HUES64 (cell line): ENCODE results near the gene CDC5L.

Source experiments
- H3K27ac ChIP-seq: 2 replicates; pipeline ENCODE4 v1.7.0; 2013; ENCODE audit warnings: low read depth, low read length, inconsistent platforms
- H3K27me3 ChIP-seq: 2 replicates; pipeline ENCODE4 v1.6.1; 2013; ENCODE audit warnings: mild to moderate bottlenecking, low read length; ENCODE audit not compliant: insufficient read depth
- H3K36me3 ChIP-seq: 2 replicates; pipeline ENCODE4 v1.6.1; 2013; ENCODE audit warnings: mild to moderate bottlenecking, low read length; ENCODE audit not compliant: insufficient read depth
- H3K4me1 ChIP-seq: 2 replicates; pipeline ENCODE4 v1.6.1; 2013; ENCODE audit warnings: mild to moderate bottlenecking, low read length, moderate library complexity; ENCODE audit not compliant: insufficient read depth
- H3K4me3 ChIP-seq: 2 replicates; pipeline ENCODE4 v1.5.1; 2013; ENCODE audit warnings: mild to moderate bottlenecking, low read length, moderate library complexity
- H3K9ac ChIP-seq: 2 replicates; pipeline ENCODE4 v1.6.1; 2013; ENCODE audit warnings: mild to moderate bottlenecking, low read depth, low read length
- H3K9me3 ChIP-seq: 2 replicates; pipeline ENCODE4 v1.6.1; 2013; ENCODE audit warnings: low read depth, low read length; ENCODE audit not compliant: insufficient read depth
- WGBS: fragments of 150-250, 120-280 bp; methylation state at CpG from one replicate; pipeline ENCODE4 v1.1.7; 2013; ENCODE audit warnings: missing lambda C conversion rate; 5-methylcytosine and 5-hydroxymethylcytosine counted together

Gene CDC5L

GRCh38 chr6:44415873-44416502 is 28.5 kb downstream of the CDC5L start:
- 95% methylated on average over 1 of the region's 1 CpG for WGBS
- Histone ChIP-seq H3K4me1 (no peaks in the 10 kb centered on the region; the same call in 1 of the 2 replicates), H3K27me3 (no peaks in the 10 kb centered on the region), H3K9me3 (no peaks in the 10 kb centered on the region), H3K36me3 (peaks cover 83% of the 10 kb centered on the region), H3K27ac (no peak overlapping the region), H3K4me3 (no peak overlapping the region), H3K9ac (no peak overlapping the region)

- no peaks in the 10 kb centered on the region for H3K27me3 ChIP-seq
These were observed 35.0 kb downstream of the CDC5L start for GRCh38 chr6:44422531-44422930.

DNA sequence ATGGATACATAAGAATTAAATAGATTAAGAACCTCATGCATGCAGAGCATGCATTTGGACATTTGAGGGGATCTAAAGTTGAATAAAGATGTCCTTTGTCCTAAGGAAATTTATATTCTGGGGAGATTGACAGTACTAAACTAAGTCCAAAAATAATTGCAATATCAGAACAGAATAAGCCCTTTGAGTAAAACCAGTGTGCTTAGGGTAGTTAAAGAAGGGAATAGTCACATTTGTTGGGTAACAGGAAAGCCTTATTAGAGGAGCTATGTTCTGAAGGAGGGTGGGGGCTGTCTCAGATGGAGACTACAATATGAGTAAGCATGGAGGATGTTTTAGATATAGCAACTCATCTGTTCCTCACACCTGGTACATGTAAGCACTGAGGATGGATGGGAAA is 35.8 kb downstream of the CDC5L start:
- Histone ChIP-seq H3K27me3 (no peaks in the 10 kb centered on the region), H3K4me3 (no peak overlapping the region), H3K9ac (no peak overlapping the region), H3K36me3 (peaks cover 93% of the 10 kb centered on the region), H3K27ac (no peak overlapping the region), H3K9me3 (no peaks in the 10 kb centered on the region), H3K4me1 (no peaks in the 10 kb centered on the region)

More at GRCh38 chr6:44422531-44422930, 35.0 kb downstream of the CDC5L start:
- WGBS = 93% methylated on average over 5 of the region's 5 CpGs
- H3K9ac ChIP-seq = no peak overlapping the region
- H3K36me3 ChIP-seq = peaks cover 88% of the 10 kb centered on the region
- H3K4me3 ChIP-seq = no peak overlapping the region
- no peaks in the 10 kb centered on the region for H3K4me1 ChIP-seq
- H3K27ac ChIP-seq = no peak overlapping the region
- no peaks in the 10 kb centered on the region for H3K9me3 ChIP-seq

DNA sequence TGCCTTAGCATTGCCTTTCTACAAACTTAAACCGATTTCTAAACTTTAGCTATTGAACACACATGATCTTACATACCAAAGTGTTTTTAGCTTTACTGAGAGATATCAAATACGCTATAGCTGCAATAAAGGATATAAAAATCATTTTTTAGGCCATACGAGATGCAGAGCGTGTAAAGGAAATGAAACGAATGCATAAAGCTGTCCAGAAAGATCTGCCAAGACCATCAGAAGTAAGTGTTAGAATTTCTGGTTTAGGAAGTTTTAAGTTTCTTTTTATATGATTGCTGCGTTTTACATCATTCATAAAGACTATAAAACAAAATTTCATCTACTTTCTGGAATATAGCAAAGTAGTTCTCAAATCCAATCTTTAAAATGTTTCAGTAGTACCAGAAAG is 38.4 kb downstream of the CDC5L start:
- no peaks in the 10 kb centered on the region for H3K9me3 ChIP-seq
- no peak overlapping the region for H3K27ac ChIP-seq
- WGBS = 99% methylated on average over 5 of the region's 6 CpGs
- no peaks in the 10 kb centered on the region for H3K4me1 ChIP-seq
- no peaks in the 10 kb centered on the region for H3K27me3 ChIP-seq
- no peak overlapping the region for H3K4me3 ChIP-seq
- H3K9ac ChIP-seq = no peak overlapping the region
- peaks cover 95% of the 10 kb centered on the region for H3K36me3 ChIP-seq

GRCh38 chr6:44428682-44429081 is 41.2 kb downstream of the CDC5L start:
- Histone ChIP-seq H3K9me3 (no peaks in the 10 kb centered on the region), H3K4me1 (no peaks in the 10 kb centered on the region), H3K9ac (no peak overlapping the region), H3K36me3 (peaks cover 92% of the 10 kb centered on the region), H3K27me3 (no peaks in the 10 kb centered on the region), H3K27ac (no peak overlapping the region), H3K4me3 (no peak overlapping the region)
- 98% methylated on average over 3 of the region's 3 CpGs for WGBS

DNA sequence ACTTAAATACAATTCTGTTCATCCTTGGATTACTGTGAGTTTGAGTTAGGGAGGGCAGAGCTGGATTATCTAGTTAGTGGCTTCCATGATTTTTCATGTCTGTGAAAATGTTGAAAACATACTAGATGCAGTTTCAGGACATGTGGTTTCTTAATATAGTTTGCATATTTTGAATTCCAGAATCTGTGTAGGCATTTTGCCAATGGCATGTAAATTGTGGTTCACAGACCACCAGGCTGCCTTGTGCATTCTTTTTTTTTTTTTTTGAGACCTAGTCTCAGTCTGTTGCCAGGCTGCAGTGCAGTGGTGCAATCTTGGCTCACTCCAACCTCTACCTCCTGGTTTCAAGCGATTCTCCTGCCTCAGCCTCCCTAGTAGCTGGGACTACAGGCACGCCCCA is 42.8 kb downstream of the CDC5L start:
- H3K27me3 ChIP-seq = no peaks in the 10 kb centered on the region
- WGBS = 91% methylated on average over 2 of the region's 2 CpGs

GRCh38 chr6:44431118-44431725 is 43.7 kb downstream of the CDC5L start:
- Histone ChIP-seq H3K9me3 (no peaks in the 10 kb centered on the region), H3K9ac (no peak overlapping the region), H3K27ac (no peak overlapping the region), H3K36me3 (peaks cover 78% of the 10 kb centered on the region), H3K4me1 (no peaks in the 10 kb centered on the region), H3K4me3 (no peak overlapping the region), H3K27me3 (no peaks in the 10 kb centered on the region)
- no CpG with 5 or more reads among the region's 1 CpG for WGBS

More for the DNA sequence above, 42.8 kb downstream of the CDC5L start:
- no peak overlapping the region for H3K4me3 ChIP-seq
- H3K9ac ChIP-seq = no peak overlapping the region
- no peak overlapping the region for H3K27ac ChIP-seq
- H3K36me3 ChIP-seq = peaks cover 87% of the 10 kb centered on the region
- H3K9me3 ChIP-seq = no peaks in the 10 kb centered on the region
- H3K4me1 ChIP-seq = no peaks in the 10 kb centered on the region

- 100% methylated on average over 1 of the region's 2 CpGs for WGBS
- no peak overlapping the region for H3K9ac ChIP-seq
- H3K27me3 ChIP-seq = no peaks in the 10 kb centered on the region
- no peaks in the 10 kb centered on the region for H3K9me3 ChIP-seq
- H3K4me1 ChIP-seq = no peaks in the 10 kb centered on the region
- no peak overlapping the region for H3K4me3 ChIP-seq
- H3K27ac ChIP-seq = no peak overlapping the region
- peaks cover 68% of the 10 kb centered on the region for H3K36me3 ChIP-seq
These were observed 44.7 kb downstream of the CDC5L start for GRCh38 chr6:44432227-44432626.

DNA sequence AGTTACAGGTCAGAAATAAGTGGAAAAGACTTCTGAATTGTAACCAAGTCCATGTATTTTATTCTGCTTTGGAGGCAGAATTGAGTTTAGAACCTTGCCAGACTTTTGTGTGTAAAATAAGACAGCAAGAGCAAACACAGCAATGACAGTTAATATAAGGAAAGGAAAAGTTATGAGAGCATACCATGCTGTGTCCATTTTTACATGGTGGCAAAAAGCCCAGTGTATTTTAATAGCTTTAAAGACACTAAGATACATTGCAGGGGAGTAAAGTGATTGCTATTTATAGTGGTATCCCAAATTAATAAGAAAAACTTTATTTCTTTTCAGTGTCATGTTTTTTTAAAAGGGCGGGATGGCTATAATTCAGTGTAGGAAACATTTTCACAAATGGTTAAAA is 45.2 kb downstream of the CDC5L start:
- peaks cover 63% of the 10 kb centered on the region for H3K36me3 ChIP-seq
- H3K27me3 ChIP-seq = no peaks in the 10 kb centered on the region
- no peak overlapping the region for H3K27ac ChIP-seq
- H3K9ac ChIP-seq = no peak overlapping the region
- H3K4me1 ChIP-seq = no peaks in the 10 kb centered on the region
- no CpG with 5 or more reads among the region's 1 CpG for WGBS
- H3K4me3 ChIP-seq = no peak overlapping the region
- no peaks in the 10 kb centered on the region for H3K9me3 ChIP-seq

GRCh38 chr6:44435500-44435899 is 48.0 kb downstream of the CDC5L start:
- no peaks in the 10 kb centered on the region for H3K4me1 ChIP-seq
- WGBS = 98% methylated on average over 3 of the region's 3 CpGs
- no peak overlapping the region for H3K4me3 ChIP-seq
- no peak overlapping the region for H3K9ac ChIP-seq
- no peak overlapping the region for H3K27ac ChIP-seq
- peaks cover 44% of the 10 kb centered on the region for H3K36me3 ChIP-seq
- no peaks in the 10 kb centered on the region for H3K27me3 ChIP-seq
- H3K9me3 ChIP-seq = no peaks in the 10 kb centered on the region

- no peaks in the 10 kb centered on the region for H3K4me1 ChIP-seq
- H3K27me3 ChIP-seq = no peaks in the 10 kb centered on the region
- H3K9ac ChIP-seq = no peak overlapping the region
- H3K4me3 ChIP-seq = no peak overlapping the region
- peaks cover 14% of the 10 kb centered on the region; the same call in 1 of the 2 replicates for H3K9me3 ChIP-seq
- H3K27ac ChIP-seq = no peak overlapping the region
- H3K36me3 ChIP-seq = peaks cover 31% of the 10 kb centered on the region
These were observed 51.3 kb downstream of the CDC5L start for GRCh38 chr6:44438827-44439226.
